Measurements from ENCODE around the gene PPARG.

DNA sequence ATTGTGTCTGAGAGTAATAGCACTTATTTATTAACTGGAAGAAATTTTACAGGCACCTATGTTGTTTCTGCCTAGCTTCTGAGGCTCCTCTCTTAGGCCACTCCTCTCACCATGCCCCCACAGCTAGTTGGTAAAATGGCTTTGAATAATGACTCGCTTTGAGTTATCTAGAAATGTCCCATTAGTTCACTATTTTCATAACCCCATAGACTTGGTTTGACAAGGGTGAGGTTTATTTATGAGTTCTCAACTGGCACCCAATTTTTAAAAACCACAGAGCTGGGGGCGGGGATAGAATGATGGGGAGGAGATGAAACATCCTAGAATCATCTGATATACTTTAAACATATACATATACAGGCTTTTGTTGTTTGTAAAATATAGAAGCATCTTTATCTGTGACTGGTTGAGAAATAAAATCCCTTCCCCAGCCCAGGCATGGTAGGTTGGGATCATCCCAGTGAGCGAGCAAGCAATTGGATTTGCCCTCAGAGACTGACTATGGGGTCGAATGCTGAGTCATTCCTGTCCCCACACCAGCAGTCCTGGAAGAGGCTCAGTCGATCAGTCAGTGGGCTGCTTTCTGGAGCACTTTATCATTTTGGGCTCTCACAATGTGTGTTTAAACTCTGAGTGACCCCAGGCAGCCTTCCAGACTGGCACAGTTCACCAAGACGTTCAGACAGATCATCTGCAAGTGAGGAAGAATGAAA lies 135.2 kb downstream of the PPARG start:
- TF ChIP-seq, protein P1, sequence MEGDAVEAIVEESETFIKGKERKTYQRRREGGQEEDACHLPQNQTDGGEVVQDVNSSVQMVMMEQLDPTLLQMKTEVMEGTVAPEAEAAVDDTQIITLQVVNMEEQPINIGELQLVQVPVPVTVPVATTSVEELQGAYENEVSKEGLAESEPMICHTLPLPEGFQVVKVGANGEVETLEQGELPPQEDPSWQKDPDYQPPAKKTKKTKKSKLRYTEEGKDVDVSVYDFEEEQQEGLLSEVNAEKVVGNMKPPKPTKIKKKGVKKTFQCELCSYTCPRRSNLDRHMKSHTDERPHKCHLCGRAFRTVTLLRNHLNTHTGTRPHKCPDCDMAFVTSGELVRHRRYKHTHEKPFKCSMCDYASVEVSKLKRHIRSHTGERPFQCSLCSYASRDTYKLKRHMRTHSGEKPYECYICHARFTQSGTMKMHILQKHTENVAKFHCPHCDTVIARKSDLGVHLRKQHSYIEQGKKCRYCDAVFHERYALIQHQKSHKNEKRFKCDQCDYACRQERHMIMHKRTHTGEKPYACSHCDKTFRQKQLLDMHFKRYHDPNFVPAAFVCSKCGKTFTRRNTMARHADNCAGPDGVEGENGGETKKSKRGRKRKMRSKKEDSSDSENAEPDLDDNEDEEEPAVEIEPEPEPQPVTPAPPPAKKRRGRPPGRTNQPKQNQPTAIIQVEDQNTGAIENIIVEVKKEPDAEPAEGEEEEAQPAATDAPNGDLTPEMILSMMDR (IDR thresholded peaks at IDR 0.05; ENCODE audit: borderline replicate concordance, extremely low read depth, low read length, poor library complexity, severe bottlenecking), result no peak
- TF ChIP-seq EZH2 (IDR thresholded peaks at IDR 0.05; ENCODE audit: borderline replicate concordance, low read depth, low read length, severe bottlenecking), result no peak
